OCI-LY7 (cell line): Measurements from ENCODE around the gene IL18RAP. TPM values are rescaled to one million over a fixed set of nuclear protein-coding genes. Genes with fewer than 3 reads are reported as not detected.

Experiments
- BruUV-seq: library from RNA; stranded (reverse); fragments of 400-500 nt; replicated peaks from 2 replicates; lab custom pipeline; 2021; lab: Mats Ljungman, UMichigan
- CTCF ChIA-PET: fragments of 300-600 bp; sonication (Branson Sonifier 250); formaldehyde crosslinking; loops from one replicate; lab custom pipeline; 2022; ENCODE audit warnings: antibody characterized with exemption; ENCODE audit not compliant: unreplicated experiment; lab: Charles Lee
- POLR2A ChIA-PET: fragments of 300-600 bp; sonication (Branson Sonifier 250); formaldehyde crosslinking; loops from one replicate; lab custom pipeline; 2022; ENCODE audit warnings: antibody characterized with exemption; lab: Charles Lee
- DNase-seq: peaks from one replicate; pipeline ENCODE4 v3.0.0-alpha.2; 2015; ENCODE audit warnings: low spot score
- H2AFZ ChIP-seq: fragments of 200-600 bp; sonication (generic), shearing (Covaris generic); 2 replicates; pipeline ENCODE4 v1.6.1; 2014; ENCODE audit warnings: mild to moderate bottlenecking, antibody characterized with exemption, low read length, moderate library complexity
- H3K27ac ChIP-seq: fragments of 200-600 bp; sonication (generic); 2 replicates; pipeline ENCODE4 v1.5.1; 2014; ENCODE audit warnings: mixed run types, low read depth, mild to moderate bottlenecking, moderate library complexity, low read length, inconsistent platforms; ENCODE audit not compliant: poor library complexity, severe bottlenecking
- H3K36me3 ChIP-seq: fragments of 200-600 bp; sonication (generic); 2 replicates; pipeline ENCODE4 v1.6.1; 2014; ENCODE audit warnings: mild to moderate bottlenecking, antibody characterized with exemption, low read length, moderate library complexity, mixed read lengths; ENCODE audit not compliant: insufficient read depth
- H3K4me1 ChIP-seq: fragments of 200-600 bp; sonication (generic); 2 replicates; pipeline ENCODE4 v1.5.1; 2014; ENCODE audit warnings: mild to moderate bottlenecking, low read length; ENCODE audit not compliant: insufficient read depth, poor library complexity, severe bottlenecking
- H3K4me2 ChIP-seq: fragments of 200-600 bp; sonication (generic); 2 replicates; pipeline ENCODE4 v1.6.1; 2014; ENCODE audit warnings: mild to moderate bottlenecking, low read length
- H3K4me3 ChIP-seq: fragments of 200-600 bp; sonication (generic); 2 replicates; pipeline ENCODE4 v1.5.1; 2014; ENCODE audit warnings: mild to moderate bottlenecking, low read depth, low read length; ENCODE audit not compliant: poor library complexity, severe bottlenecking
- H3K79me2 ChIP-seq: fragments of 200-600 bp; sonication (generic); 2 replicates; pipeline ENCODE4 v1.6.1; 2016; ENCODE audit warnings: low read depth, mild to moderate bottlenecking, low read length, moderate library complexity, mixed read lengths; ENCODE audit not compliant: insufficient read depth
- H3K9me2 ChIP-seq: fragments of 200-600 bp; sonication (generic); 2 replicates; pipeline ENCODE4 v1.6.1; 2016; ENCODE audit warnings: mild to moderate bottlenecking, low read length, mixed read lengths; ENCODE audit not compliant: insufficient read depth
- H3K9me3 ChIP-seq: fragments of 200-600 bp; sonication (generic); 2 replicates; pipeline ENCODE4 v1.6.1; 2014; ENCODE audit warnings: mild to moderate bottlenecking, mixed run types, low read length, mixed read lengths
- H4K20me1 ChIP-seq: fragments of 200-600 bp; sonication (generic); 2 replicates; pipeline ENCODE4 v1.6.1; 2014; ENCODE audit warnings: mild to moderate bottlenecking, antibody characterized with exemption, low read length, moderate library complexity, mixed read lengths; ENCODE audit not compliant: insufficient read depth
- EZH2phosphoT487 ChIP-seq: fragments of 200-600 bp; sonication (generic); IDR thresholded peaks from 2 replicates; pipeline ENCODE4 v1.6.1; 2018; ENCODE audit warnings: low read depth, borderline replicate concordance, mild to moderate bottlenecking, mixed run types, antibody characterized with exemption, low read length, moderate library complexity, mixed read lengths
- intact Hi-C: fragments of 100-400 bp; cut with micrococcal nuclease; formaldehyde crosslinking; loops from one replicate; pipeline ENCODE4 v1.10.0; 2022; ENCODE audit not compliant: unreplicated experiment
- total RNA-seq, 2 experiments: library from RNA; depleted of rRNA in 1 of 2; stranded (reverse); fragments of >200 nt in 1 of 2; shearing (Covaris generic) in 1 of 2; gene quantifications; 2 replicates each; pipeline ENCODE4 v1.2.3, GENCODE V29; 2014 to 2022
- TF ChIP-seq, protein P1 (sequence below): fragments of 200-600 bp; sonication (generic); conservative IDR thresholded peaks from 2 replicates; pipeline ENCODE4 v1.5.1; 2014; ENCODE audit warnings: mild to moderate bottlenecking, antibody characterized with exemption, low read length, moderate library complexity, mixed read lengths

The IL18RAP gene
- total RNA-seq, 2 experiments from 2014 or later = not detected

DNA sequence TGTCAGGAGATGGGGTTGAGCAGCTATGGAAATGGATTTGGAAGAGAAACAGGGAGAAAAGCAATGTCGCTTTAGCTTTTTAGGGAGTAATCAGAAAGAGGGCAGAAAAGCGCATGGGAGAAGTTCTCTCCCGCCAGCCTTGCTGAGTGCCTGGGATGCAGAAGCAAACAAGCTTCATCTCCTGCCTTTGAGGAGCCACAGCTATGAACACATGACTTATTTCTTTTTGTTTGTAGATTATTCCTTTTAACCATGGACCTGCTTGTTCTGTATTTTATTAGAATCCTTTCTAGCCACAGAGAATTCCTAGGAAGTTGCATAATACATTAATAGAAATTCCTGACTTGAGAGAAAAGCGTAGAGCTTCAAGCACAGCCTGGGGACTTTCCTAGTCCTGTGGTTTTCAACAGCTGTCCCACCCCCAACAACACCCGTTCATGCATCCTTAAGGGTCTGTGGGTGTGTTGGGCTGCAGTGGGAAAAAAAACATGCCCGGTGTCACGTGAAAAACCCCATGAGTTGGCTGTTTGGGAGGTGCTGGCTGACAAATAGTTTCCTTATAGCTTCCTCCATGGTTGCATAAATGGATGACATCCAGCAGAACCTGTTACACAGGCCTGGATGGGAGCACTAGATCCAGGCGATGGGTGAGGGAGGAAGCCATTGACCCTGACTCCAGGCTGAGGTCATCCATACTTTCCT is 65.0 kb downstream of the IL18RAP start:
- DNase-seq = no peak
- Histone ChIP-seq H4K20me1 (no peaks in the 10 kb centered on the region), H3K9me3 (no peaks in the 10 kb centered on the region), H2AFZ (no peak overlapping the region), H3K27ac (no peak overlapping the region), H3K4me1 (no peaks in the 10 kb centered on the region), H3K4me3 (no peak overlapping the region), H3K4me2 (no peak overlapping the region), H3K79me2 (no peaks in the 10 kb centered on the region), H3K36me3 (no peaks in the 10 kb centered on the region), H3K9me2 (no peaks in the 10 kb centered on the region)
- no TSS peak for BruUV-seq
- CTCF ChIA-PET = no interaction called here
- POLR2A ChIA-PET = no interaction called here
- TF ChIP-seq, protein P1, sequence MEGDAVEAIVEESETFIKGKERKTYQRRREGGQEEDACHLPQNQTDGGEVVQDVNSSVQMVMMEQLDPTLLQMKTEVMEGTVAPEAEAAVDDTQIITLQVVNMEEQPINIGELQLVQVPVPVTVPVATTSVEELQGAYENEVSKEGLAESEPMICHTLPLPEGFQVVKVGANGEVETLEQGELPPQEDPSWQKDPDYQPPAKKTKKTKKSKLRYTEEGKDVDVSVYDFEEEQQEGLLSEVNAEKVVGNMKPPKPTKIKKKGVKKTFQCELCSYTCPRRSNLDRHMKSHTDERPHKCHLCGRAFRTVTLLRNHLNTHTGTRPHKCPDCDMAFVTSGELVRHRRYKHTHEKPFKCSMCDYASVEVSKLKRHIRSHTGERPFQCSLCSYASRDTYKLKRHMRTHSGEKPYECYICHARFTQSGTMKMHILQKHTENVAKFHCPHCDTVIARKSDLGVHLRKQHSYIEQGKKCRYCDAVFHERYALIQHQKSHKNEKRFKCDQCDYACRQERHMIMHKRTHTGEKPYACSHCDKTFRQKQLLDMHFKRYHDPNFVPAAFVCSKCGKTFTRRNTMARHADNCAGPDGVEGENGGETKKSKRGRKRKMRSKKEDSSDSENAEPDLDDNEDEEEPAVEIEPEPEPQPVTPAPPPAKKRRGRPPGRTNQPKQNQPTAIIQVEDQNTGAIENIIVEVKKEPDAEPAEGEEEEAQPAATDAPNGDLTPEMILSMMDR = no peak
- no peak for TF ChIP-seq EZH2phosphoT487
- intact Hi-C loops = no loop called here

DNA sequence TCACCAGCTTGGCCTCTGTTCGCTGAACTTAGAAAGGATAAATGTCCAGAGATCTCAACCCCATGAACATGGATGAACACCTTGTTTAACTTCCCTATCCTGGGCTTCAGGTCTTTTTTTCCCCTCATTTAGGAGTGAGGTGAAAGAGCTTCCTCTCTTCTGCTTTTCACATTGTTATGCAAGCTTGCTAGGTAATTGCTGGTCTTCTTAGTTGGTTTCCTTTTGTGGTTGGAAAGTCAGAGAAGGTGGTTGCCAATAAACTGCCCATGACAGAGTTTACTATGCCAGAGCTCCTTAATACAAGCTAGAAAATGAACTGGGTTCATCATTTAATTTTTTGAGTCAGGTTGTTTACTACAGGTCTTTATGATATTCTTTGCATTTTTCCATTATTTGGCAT is 66.7 kb downstream of the IL18RAP start:
- no peak for TF ChIP-seq EZH2phosphoT487
- TF ChIP-seq, protein P1 = no peak
- BruUV-seq = no TSS peak
- Histone ChIP-seq H3K9me3 (no peaks in the 10 kb centered on the region), H3K9me2 (no peaks in the 10 kb centered on the region), H3K36me3 (no peaks in the 10 kb centered on the region), H3K27ac (no peak overlapping the region), H3K4me3 (no peak overlapping the region), H4K20me1 (no peaks in the 10 kb centered on the region), H2AFZ (no peak overlapping the region), H3K79me2 (no peaks in the 10 kb centered on the region), H3K4me1 (no peaks in the 10 kb centered on the region), H3K4me2 (no peak overlapping the region)
- intact Hi-C loops = no loop called here
- ChIA-PET CTCF (no interaction called here), POLR2A (no interaction called here)
- no peak for DNase-seq

DNA sequence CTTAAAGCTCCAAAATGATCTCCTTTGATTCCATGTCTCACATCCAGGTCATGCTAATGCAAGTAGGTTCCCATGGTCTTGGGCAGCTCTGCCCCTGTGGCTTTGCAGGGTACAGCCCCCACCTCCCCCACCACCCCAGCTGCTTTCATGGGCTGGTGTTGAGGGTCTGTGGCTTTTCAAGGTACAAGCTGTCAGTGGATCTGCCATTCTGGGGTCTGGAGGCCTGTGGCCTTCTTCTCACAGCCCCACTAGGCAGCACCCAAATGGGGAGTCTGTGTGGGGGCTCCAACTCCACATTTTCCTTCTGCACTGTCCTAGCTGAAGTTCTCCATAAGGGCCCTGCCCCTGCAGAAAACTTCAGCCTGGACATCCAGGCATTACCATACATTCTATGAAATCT is 69.0 kb downstream of the IL18RAP start:
- intact Hi-C loops = no loop called here

More for the DNA sequence above, 69.0 kb downstream of the IL18RAP start:
- Histone ChIP-seq H3K4me1 (no peaks in the 10 kb centered on the region), H3K9me3 (no peaks in the 10 kb centered on the region), H3K4me3 (no peak overlapping the region), H4K20me1 (no peaks in the 10 kb centered on the region), H3K9me2 (no peaks in the 10 kb centered on the region), H3K4me2 (no peak overlapping the region), H3K27ac (no peak overlapping the region), H2AFZ (no peak overlapping the region), H3K36me3 (no peaks in the 10 kb centered on the region), H3K79me2 (no peaks in the 10 kb centered on the region)
- TF ChIP-seq, protein P1 = no peak
- TF ChIP-seq EZH2phosphoT487 = no peak
- CTCF ChIA-PET = no interaction called here
- POLR2A ChIA-PET = no interaction called here
- BruUV-seq = no TSS peak
- no peak for DNase-seq
